ENCODE measurements around the gene PRMT2.
A peak's percentile ranks its signal among the peaks of the same experiment; 100 is the strongest.

PRMT2 gene

DNA sequence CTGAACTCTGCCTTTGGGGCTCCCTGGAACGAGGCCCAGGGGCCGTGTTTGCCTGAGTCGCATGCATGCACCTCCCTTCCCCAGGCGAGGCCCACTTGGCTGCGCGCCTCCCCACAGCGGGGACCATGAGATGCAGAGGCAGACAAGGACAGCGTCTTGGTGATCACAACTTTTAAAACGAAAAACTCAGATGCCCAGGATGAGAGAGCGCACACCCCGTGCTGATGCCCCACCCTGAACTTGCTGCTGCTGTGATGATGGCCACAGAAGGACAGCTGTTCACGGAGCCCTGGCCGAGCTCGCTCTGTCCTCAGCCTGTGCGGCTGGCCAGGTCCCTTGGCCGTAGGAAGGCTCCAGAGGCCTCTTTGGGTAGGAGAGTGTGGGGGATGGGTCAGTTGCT lies 11.4 kb upstream of the PRMT2 start:
- Histone ChIP-seq H3K27me3 (no peaks in the 10 kb centered on the region), H3K36me3 (no peaks in the 10 kb centered on the region), H3K4me3 (ENCODE audit: low read depth in 1 of 2, low read length in 1 of 2) (no peak overlapping the region), H3K4me1 (ENCODE audit: control insufficient read depth in 1 of 2, insufficient read depth in 1 of 2, low read depth in 1 of 2, low read length in 1 of 2) (peaks cover 95% of the 10 kb centered on the region in 2 experiments), H3K9me3 (no peaks in the 10 kb centered on the region), H3K27ac (no peak overlapping the region)
- TF ChIP-seq CTCF (IDR thresholded peaks at IDR 0.05): no peak

- no peak overlapping the region for H3K4me3 ChIP-seq (ENCODE audit: low read depth in 1 of 2, low read length in 1 of 2)
Observed at GRCh38 chr21:46625759-46626158, 9.7 kb upstream of the PRMT2 start.

GRCh38 chr21:46626536-46626935 lies 8.9 kb upstream of the PRMT2 start:
- H3K4me1 ChIP-seq (ENCODE audit: control insufficient read depth in 1 of 2, insufficient read depth in 1 of 2, low read depth in 1 of 2, low read length in 1 of 2): peaks cover 71 to 72% of the 10 kb centered on the region in 2 experiments
- H3K9me3 ChIP-seq: no peaks in the 10 kb centered on the region
- peak overlapping the region; percentile 85 for H3K27ac ChIP-seq
- H3K27me3 ChIP-seq: no peaks in the 10 kb centered on the region
- peak overlapping the region; percentile 6 to 23 for H3K4me3 ChIP-seq (ENCODE audit: low read depth in 1 of 2, low read length in 1 of 2)
- no peak for TF ChIP-seq CTCF (IDR thresholded peaks at IDR 0.05)
- no peaks in the 10 kb centered on the region for H3K36me3 ChIP-seq

More at GRCh38 chr21:46625759-46626158, 9.7 kb upstream of the PRMT2 start:
- TF ChIP-seq CTCF (IDR thresholded peaks at IDR 0.05): no peak
- Histone ChIP-seq H3K36me3 (no peaks in the 10 kb centered on the region), H3K27ac (peak overlapping the region; percentile 85), H3K4me1 (ENCODE audit: control insufficient read depth in 1 of 2, insufficient read depth in 1 of 2, low read depth in 1 of 2, low read length in 1 of 2) (peaks cover 78 to 80% of the 10 kb centered on the region in 2 experiments), H3K9me3 (no peaks in the 10 kb centered on the region), H3K27me3 (no peaks in the 10 kb centered on the region)

DNA sequence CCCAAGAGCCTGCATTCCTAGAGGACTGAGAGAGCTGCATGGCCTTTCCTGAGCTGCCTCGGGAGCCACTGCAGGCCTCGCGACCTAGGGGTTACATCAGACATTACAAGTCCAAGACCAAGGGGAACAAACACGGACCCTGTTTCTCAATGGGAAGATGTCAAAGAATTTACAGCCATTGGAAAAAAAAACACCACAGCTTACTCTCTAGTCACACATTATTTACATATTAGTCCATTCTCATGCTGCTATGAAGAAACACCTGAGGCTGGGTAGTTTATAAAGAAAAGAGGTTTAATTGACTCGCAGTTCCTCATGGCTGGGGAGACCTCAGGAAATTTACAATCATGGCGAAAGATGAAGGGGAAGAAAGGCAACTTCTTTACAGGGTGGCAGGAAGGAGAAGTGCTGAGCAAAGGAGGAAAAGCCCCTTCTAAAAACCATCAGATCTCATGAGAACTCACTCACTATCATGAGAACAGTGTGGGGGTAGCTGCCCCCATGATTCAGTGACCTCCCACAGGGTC lies 8.4 kb upstream of the PRMT2 start:
- H3K27me3 ChIP-seq: no peaks in the 10 kb centered on the region
- peak overlapping the region; percentile 6 to 23 for H3K4me3 ChIP-seq (ENCODE audit: low read depth in 1 of 2, low read length in 1 of 2)
- no peaks in the 10 kb centered on the region for H3K9me3 ChIP-seq
- H3K36me3 ChIP-seq: no peaks in the 10 kb centered on the region
- peaks cover 66 to 67% of the 10 kb centered on the region in 2 experiments for H3K4me1 ChIP-seq (ENCODE audit: control insufficient read depth in 1 of 2, insufficient read depth in 1 of 2, low read depth in 1 of 2, low read length in 1 of 2)
- no peak for TF ChIP-seq CTCF (IDR thresholded peaks at IDR 0.05)
- H3K27ac ChIP-seq: peak overlapping the region; percentile 85

- Histone ChIP-seq H3K27me3 (no peaks in the 10 kb centered on the region), H3K4me3 (ENCODE audit: low read depth in 1 of 2, low read length in 1 of 2) (no peak overlapping the region), H3K36me3 (no peaks in the 10 kb centered on the region), H3K9me3 (no peaks in the 10 kb centered on the region), H3K27ac (peak overlapping the region; percentile 85), H3K4me1 (ENCODE audit: control insufficient read depth in 1 of 2, insufficient read depth in 1 of 2, low read depth in 1 of 2, low read length in 1 of 2) (peaks cover 59 to 60% of the 10 kb centered on the region in 2 experiments)
- no peak for TF ChIP-seq CTCF (IDR thresholded peaks at IDR 0.05)
Observed at GRCh38 chr21:46627726-46628125, 7.7 kb upstream of the PRMT2 start.
